Activated CD4-positive, CD25-positive, alpha-beta regulatory T cell (primary cell): ENCODE data around the gene IFI27L1.

Experiments
- DNase-seq, 4 experiments: peaks; one replicate each; lab custom pipeline; 2025; lab: John Stamatoyannopoulos, UW

The IFI27L1 gene

GRCh38 chr14:94113908-94114588, 32.9 kb downstream of the IFI27L1 start:
- no peak for DNase-seq

- no peak for DNase-seq
Observed at GRCh38 chr14:94114589-94115057, 33.5 kb downstream of the IFI27L1 start.

DNA sequence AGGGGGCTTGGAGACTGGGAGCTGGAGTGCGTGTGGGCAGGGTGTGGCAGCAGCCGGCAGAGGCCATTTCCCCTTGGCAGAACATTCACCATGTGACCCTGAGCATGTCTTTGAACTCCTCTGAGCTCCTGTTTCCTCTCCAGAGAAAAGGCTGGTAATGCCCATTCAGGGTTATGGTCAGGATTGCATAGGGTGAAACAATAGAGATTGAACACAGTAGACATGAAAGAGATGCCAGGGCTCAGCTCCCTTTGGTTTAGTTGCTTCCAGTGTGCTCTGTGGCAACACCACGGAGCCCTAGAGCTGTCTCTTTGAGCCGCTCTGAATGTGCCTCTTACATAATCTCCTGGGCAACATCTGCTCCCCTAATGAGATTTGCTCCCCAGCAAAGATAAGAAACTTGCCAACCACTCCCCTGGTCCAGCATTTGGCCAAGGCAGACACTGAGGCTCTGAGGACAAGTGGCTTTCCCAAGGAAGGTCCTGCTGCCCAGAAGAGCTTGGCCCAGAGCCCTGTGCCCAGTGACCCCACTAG, 34.0 kb downstream of the IFI27L1 start:
- DNase-seq = no peak

DNA sequence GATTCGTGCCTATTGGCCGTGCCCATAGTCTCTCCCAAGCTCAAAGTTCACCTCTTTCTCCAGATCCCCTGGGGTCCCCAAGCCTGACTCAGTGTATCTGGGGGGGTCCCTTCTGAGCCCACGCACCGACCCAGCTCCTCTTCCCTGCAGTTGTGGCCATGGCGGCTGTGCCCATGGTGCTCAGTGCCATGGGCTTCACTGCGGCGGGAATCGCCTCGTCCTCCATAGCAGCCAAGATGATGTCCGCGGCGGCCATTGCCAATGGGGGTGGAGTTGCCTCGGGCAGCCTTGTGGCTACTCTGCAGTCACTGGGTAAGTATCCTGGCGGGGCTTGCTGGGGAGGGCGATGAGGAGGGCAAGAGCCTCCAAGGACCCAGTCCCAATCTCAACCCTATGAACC, 34.5 kb downstream of the IFI27L1 start:
- DNase-seq = no peak

- DNase-seq = no peak
Observed at GRCh38 chr14:94116701-94117100, 35.6 kb downstream of the IFI27L1 start.

DNA sequence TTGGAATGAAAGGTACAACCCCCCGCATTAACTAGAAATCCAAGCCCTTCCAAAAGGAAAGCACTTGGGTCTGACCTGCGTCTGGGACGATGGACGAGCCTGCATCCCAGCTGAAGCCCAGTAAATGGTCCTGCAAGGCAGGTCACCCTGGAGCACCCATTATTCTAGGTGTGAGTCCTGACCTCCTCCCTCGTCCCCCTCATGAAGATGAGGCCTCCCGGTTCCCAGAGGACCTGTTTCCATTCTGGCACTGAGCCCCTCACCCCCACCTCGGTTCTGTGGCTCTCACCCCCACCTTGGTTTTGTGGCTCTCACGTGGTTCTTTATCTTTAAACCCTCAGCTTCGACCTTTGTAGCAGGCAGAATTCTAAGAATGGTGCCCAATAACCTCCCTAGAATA, 36.7 kb downstream of the IFI27L1 start:
- DNase-seq = no peak

DNA sequence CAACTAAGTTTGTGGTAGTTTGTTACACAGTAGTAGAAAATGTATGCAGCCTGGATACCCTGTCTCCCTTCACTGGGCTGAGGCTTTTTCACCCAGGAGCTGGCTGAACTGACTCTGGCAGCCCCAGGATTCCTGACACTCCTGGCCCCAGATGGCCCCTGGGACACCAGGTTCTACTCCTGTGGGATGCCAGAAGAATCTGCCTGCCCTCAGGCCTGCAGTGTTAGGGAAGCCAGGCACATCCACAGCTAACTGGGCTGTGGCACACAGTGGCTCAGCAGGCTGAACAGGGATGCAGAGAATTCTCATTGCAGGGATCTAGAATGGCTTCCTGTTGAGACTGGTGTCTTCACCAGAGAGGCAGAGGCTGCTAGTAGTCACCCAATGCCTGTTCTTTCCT, 38.0 kb downstream of the IFI27L1 start:
- no peak for DNase-seq

GRCh38 chr14:94120667-94121340, 39.7 kb downstream of the IFI27L1 start:
- no peak for DNase-seq

DNA sequence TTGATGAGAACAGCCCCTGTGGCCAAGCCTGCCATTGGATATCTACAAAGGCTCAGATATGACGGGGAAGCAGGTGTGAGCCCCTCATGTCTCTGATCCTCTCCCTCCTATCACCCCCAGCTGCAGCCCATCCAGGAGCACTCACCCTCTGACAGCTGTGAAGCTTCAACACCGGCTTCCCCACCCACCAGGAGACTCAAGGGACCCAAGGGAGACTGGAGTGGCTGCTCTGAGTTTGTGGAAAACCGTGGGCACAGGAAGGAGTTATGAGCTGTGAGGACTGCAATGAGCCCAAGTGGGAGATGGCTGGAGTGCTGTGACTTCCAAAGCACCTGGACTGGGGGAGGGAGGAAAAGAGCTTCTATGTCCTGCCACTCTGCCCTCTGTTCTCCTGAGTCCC, 40.4 kb downstream of the IFI27L1 start:
- DNase-seq = no peak

GRCh38 chr14:94122438-94122837, 41.3 kb downstream of the IFI27L1 start:
- no peak for DNase-seq

DNA sequence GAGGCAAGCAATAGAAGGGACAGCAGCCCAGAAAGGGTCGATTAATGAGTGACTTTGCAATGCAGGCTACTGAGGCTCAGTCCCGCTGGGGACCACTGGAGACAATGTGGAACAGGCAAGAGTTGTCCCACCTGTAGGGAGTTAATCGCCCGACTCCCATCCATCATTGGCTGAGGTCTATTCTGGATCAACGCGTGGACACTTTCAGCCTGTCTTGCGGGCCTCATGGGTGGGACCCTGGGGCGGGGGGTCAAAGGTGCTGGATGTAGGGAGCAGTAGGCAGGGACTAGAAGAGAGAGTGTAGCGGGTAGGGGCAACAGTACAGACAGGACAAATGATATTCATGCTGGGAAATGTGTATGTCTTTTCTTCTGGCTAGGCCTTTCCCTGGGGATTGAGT, 42.2 kb downstream of the IFI27L1 start:
- DNase-seq = no peak

- DNase-seq = no peak
Observed at GRCh38 chr14:94123868-94124267, 42.8 kb downstream of the IFI27L1 start.

DNA sequence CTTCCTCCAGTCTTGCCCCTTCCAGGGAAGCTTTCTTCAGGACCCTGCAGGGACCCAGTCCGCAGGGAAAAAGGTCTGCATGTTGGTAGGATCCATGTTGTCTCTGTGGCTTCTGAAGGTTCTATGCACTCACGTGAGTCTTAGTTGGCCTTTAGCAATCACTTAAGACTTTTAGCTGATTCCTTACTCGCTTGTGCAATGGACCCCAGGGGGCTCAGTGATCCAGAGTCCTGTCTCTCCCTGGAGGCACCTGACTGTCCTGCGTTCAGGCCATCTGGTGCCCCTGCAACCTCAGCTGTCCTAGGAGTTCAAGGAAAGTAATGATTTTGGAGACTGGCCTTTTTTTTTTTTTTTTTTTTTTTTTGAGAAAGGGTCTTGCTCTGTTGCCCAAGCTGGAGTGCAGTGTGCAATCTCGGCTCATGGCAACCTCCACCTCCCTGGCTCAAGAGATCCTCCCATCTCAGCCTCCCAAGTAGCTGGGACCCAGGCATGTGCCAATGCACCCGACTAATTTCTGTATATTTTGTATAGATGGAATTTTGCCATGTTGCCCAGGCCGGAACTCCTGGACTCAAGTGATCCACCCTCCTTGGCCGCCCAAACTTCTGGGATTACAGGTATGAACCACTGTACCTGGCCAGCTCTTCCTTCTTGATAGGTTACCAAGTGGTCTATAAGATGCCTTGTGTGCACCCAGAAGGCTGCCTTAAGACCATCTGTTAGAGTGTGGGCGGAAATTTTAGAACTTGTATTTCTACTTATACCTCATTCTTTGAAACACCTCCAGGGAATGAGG, 43.7 kb downstream of the IFI27L1 start:
- no peak for DNase-seq

DNA sequence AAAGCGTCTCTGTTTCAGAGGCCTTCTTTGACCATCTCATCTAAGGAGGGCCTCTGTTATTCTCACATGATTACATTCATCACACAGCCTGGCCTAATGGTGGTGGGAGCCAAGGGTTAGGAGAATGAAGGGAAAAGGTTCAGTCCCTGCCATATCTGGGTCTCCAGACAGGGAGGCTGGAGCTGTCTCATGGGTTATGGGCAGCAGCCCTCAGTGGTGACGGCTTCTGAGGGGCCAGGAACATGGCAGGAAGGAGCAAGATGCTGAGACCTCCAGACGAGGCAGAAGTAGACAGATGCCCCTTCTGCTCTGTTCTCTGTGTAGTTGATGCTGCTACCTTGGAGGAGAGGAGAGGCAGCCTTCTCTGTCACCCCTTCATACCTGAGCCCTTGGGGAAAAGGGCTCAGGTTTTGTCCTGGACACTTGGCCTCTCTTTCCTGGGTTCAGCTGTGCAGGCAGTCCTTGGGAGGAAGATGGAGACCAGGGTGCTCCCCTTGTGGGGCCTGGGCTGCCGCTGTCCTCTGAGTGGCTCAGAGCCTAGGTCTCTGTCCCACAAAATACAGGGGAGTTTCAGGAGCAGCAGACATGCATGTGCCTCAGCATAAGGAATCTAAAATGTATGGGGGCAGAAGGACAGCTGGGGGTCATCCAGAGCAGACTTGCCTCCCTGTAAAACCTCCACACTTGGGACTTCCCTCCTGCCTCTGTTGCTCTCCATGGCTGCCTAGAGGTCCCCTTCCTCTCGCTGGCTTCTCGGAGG, 44.7 kb downstream of the IFI27L1 start:
- DNase-seq = no peak

- no peak for DNase-seq
Observed at GRCh38 chr14:94126419-94126677, 45.2 kb downstream of the IFI27L1 start.

DNA sequence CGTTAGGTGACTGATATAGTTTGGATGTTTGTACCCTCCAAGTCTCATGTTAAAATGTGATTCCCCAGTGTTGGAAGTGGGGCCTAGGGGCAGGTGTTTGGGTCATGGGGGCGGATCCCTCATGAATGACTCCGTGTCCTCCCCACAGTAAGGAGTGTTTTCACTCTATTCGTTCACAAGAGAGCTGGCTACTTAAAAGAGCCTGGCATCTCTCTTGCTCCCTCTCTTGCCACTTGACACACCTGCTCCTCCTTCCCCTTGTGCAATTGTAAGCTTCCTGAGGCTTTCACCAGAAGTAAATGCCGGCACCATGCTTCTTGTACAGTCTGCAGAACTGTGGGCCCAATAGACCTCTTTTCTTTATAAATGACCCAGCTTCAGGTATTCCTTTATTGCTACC, 45.7 kb downstream of the IFI27L1 start:
- DNase-seq = no peak

- no peak for DNase-seq
Observed at GRCh38 chr14:94127330-94127729, 46.2 kb downstream of the IFI27L1 start.

DNA sequence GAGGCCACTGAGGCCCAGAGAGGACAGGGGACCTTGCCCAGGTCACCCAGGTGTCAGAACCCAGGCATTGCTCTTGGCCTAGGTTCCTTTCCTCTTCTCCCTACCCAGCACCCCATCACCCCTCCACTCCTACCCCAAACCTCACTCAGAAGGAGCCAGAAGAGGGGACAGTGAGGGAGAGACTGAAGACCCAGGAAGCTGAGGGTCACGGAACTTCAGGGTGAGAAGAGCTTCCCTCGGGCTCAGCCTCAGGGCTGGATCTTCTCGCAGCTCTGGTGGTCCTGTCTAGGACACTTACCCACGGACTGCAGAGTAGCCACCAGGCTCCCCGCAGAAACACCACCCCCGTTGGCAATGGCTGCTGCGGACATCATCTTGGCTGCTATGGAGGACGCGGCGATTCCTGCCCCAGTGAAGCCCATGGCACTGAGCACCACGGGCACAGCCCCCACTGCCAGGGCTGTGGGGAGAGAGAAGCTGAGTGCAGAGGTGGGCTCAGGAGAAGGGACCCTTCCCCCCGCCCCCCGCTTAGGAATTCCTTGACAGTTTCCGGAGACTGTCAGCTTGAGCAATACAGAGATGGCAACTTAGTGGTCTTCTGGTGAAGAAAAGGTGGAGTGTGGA, 47.2 kb downstream of the IFI27L1 start:
- DNase-seq = no peak

GRCh38 chr14:94129111-94129757, 48.1 kb downstream of the IFI27L1 start, which contains the start of gene IFI27L2:
Gene IFI27L2 (minus strand): TSS chr14:94129604. CDS start chr14:94129564, 40 bp downstream.
- peak; percentile 24 to 66 (median 37) for DNase-seq

DNA sequence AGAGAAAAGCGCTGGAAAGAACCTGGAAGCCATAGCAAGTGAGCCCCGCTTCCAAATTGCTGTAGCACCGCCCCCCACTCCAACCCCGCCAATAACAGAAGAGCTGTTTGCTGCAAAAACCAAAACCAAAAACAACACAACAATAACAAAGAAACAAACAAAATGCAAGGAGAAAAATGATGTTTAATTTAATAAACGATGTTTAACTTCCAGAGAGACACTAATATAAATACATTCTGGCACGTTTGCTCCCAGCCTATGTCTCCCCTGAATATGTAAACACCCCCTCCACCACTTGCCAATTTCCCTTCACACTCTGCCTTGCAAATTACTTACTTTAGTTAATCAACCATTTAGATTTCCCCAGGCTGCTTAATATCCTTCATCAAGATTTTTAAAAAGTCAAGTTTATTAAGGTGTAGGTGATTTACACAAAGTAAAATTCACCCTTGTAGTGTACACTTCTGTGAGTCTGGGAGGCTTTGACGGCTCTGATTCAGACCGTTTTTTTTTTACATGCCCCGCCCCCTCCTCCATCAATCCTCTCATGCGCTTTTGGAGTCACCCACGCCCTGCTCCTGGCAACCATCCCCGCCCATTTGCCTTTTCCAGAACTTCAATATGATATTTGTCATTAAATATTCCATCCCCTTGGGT, 48.8 kb downstream of the IFI27L1 start:
- DNase-seq = no peak
